DMS114 treated with DMSO at 0.1 percent for 48 hours (cell line): ENCODE measurements around the gene FTSJ3.
"Not testable (repeated sequence)": the region's sequence is repeated elsewhere in the genome, so short reads cannot be mapped to it uniquely, and the experiment has no call there.

Source experiments
- DNase-seq: peaks from one replicate; lab custom pipeline; 2025; ENCODE audit not compliant: unreplicated experiment; lab: John Stamatoyannopoulos, UW

Gene FTSJ3, protein sequence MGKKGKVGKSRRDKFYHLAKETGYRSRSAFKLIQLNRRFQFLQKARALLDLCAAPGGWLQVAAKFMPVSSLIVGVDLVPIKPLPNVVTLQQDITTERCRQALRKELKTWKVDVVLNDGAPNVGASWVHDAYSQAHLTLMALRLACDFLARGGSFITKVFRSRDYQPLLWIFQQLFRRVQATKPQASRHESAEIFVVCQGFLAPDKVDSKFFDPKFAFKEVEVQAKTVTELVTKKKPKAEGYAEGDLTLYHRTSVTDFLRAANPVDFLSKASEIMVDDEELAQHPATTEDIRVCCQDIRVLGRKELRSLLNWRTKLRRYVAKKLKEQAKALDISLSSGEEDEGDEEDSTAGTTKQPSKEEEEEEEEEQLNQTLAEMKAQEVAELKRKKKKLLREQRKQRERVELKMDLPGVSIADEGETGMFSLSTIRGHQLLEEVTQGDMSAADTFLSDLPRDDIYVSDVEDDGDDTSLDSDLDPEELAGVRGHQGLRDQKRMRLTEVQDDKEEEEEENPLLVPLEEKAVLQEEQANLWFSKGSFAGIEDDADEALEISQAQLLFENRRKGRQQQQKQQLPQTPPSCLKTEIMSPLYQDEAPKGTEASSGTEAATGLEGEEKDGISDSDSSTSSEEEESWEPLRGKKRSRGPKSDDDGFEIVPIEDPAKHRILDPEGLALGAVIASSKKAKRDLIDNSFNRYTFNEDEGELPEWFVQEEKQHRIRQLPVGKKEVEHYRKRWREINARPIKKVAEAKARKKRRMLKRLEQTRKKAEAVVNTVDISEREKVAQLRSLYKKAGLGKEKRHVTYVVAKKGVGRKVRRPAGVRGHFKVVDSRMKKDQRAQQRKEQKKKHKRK

GRCh38 chr17:63827002-63827800 is at the start of gene FTSJ3, which contains the start of gene PSMC5:
Gene FTSJ3, minus strand, starts transcription at chr17:63827663. Its CDS starts 761 bp downstream, at chr17:63826902.
Gene PSMC5, plus strand, starts transcription at chr17:63827431. Its CDS starts 60 bp downstream, at chr17:63827491.
- peak; percentile 94 for DNase-seq

DNA sequence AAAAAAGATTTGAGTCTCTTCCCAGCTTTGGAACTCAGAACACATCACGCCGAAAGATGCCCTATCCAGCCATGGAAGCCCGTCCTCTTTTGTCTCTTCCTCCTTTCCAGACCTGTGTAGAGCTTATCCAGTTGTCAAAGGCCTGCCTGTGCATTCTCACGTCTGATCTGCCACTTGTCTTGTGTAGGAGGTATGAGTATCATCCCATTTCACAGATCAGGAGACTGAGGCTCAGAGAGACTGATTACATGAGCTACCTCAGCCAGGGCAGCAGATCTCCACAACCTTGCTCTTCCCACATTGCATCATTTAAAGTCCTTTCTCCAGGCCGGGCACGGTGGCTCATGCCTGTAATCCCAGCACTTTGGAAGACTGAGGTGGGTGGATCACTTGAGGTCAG is 47.2 kb upstream of the FTSJ3 start:
- not testable (repeated sequence) for DNase-seq

DNA sequence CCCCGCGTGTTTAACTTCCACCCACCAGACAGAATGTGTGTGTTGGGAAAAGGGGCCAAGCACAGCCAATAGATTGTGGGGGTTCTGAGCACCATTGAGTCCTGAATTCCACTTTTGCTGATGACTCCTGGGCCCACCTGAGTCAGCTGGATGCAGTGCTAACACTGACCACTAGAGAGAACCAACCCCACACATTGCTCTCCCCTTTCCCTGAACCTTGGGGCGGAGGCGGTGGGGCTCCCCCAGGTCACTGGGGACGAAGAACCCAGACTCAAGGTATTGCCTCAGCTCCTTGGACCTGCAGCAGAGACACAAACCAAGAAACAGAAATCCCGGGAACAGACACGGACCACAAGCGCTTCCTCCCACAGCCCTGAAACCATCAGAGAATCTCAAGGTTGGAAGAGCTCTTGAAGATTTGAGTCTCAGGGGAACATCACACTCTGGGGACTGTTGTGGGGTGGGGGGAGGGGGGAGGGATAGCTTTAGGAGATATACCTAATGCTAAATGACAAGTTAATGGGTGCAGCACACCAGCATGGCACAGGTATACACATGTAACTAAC is 46.7 kb upstream of the FTSJ3 start:
- DNase-seq = not testable (repeated sequence)

GRCh38 chr17:63873577-63873976 is 46.1 kb upstream of the FTSJ3 start, which contains the start of gene CSH2:
Gene CSH2, minus strand, starts transcription at chr17:63873677. Its CDS starts 63 bp downstream, at chr17:63873614.
- DNase-seq = not testable (repeated sequence)

DNA sequence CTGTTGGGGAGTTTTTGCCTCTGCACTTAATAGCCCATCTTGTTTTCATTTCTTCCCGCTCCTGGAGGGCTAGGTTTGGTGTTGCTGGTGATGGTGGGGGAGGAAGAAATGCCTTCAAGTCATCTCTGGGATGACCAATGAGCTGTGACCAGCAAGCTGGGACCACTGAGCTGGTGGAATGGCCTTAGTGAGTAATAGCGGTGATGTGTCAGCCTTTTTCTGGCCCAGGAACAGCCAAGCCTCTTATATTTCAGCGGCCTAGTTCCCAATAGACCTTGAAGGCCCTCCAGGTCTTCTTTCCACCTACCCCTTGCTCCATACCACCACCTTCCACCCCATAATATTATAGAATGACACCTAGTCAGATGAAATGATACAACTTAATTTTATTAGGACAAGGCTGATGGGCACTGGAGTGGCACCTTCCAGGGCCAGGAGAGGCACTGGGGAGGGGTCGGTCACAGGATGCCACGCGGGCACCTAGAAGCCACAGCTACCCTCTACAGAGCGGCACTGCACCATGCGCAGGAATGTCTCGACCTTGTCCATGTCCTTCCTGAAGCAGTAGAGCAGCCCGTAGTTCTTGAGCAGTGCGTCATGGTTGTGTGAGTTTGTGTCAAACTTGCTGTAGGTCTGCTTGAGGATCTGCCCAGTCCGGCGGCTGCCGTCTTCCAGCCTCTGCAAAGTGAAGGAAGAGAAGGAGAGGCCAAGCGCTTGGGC is 44.3 kb upstream of the FTSJ3 start:
- not testable (repeated sequence) for DNase-seq

GRCh38 chr17:63870292-63870665 is 42.8 kb upstream of the FTSJ3 start:
- DNase-seq = not testable (repeated sequence)

DNA sequence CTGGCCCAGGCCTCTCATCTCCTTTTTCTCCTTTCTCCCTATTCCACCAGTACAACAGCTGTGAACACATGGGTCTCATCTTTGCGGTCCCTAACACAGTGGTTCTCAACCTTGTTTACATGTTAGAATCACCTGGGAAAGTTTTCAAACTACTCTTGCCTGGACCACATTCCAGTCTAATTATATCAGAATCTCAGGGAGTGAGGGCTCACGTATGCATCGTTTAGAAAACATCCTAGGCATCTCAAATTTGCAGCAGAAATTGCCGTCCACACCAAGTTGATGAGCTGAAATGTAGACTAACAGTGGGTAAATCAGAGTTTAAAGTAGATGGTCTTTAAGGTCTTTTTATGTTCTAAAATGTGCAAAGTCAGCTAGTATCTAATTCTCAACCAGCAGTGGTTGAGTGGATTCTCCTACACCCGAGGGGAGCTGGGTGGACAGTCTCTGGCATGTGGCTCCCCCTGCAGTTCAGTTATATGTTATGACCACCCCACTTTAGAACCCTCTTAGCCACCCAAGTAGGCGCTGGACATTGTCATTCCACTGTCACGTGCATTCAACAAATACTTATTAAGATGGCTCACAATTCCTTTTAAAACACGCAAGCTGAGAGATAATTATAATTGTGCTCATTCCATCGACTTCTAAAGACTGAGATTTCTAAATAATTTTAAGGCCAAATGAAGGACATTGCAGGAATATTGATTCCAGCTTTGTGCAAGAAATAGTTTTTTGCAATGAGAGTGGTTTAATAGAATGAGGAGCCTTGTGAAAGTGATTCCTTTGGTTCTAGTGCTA is 42.2 kb upstream of the FTSJ3 start:
- not testable (repeated sequence) for DNase-seq

DNA sequence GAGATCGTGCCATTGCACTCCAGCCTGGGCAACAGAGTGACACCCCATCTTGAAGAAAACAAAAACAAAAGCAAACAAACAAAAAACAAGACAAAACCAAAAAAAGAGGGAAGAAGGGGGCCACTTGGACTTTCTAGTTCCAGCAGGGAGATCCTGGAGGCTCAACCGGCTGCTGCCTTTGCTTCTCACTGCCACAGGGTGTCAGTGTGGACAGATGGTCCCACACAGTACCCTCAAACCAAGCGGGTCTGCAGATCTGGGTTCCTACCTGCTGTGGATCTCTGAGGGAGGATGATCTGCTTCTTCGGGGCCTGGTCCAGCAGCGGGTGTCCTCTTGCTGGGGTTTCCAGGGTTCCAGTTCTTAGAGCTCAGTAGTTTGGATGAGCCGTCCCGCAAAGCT is 39.2 kb upstream of the FTSJ3 start:
- not testable (repeated sequence) for DNase-seq

GRCh38 chr17:63859257-63859656 is 31.8 kb upstream of the FTSJ3 start:
- DNase-seq = no peak

- DNase-seq = not testable (repeated sequence)
These were observed 29.0 kb upstream of the FTSJ3 start for GRCh38 chr17:63856425-63856824.

- DNase-seq = no peak
These were observed 27.7 kb upstream of the FTSJ3 start for GRCh38 chr17:63855185-63855584.

GRCh38 chr17:63854709-63855108 is 27.2 kb upstream of the FTSJ3 start:
- no peak for DNase-seq

DNA sequence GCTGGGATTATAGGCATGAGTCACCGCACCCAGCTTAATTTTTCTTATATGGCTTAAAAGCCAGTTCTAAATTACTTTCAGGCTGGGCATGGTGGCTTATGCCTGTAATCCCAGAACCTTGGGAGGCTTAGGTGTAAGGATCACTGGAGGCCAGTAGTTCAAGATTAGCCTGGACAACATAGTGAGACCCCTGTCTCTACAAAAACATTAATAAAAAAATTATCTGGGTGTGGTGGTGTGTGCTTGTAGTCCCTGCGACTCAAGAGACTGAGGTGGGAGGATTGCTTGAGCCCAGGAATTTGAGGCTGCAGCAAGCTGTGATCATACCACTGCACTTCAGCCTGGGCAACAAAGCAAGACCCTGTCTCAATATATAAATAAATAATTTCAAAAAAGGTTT is 25.8 kb upstream of the FTSJ3 start:
- DNase-seq = no peak

- no peak for DNase-seq
These were observed 22.9 kb upstream of the FTSJ3 start for GRCh38 chr17:63850401-63850800.

GRCh38 chr17:63848834-63849689 is 21.6 kb upstream of the FTSJ3 start:
- DNase-seq = peak; percentile 87

- no peak for DNase-seq
These were observed 20.2 kb upstream of the FTSJ3 start for GRCh38 chr17:63847525-63848249.

- DNase-seq = no peak
These were observed 18.0 kb upstream of the FTSJ3 start for GRCh38 chr17:63845509-63845908.
